Adrenal gland (tissue), 5 donors: ENCODE results near the gene DNHD1.

Source experiments
- POLR2A ChIP-seq, 2 donors: fragments of 450-650 bp; IDR thresholded peaks; one replicate each; pipeline ENCODE4 v1.6.1; 2017; ENCODE audit warnings: antibody characterized with exemption in 2 of 2, mild to moderate bottlenecking in 2 of 2, moderate library complexity in 1 of 2
- TF ChIP-seq, protein P1 (sequence below), 6 experiments: fragments of 450-650 bp in 4 of 6; fragments of 200-600 bp in 2 of 6; sonication (generic) in 1 of 6; IDR thresholded peaks; 1 replicate in 5 of 6; 2 replicates in 1 of 6; pipeline versions ENCODE4 v1.5.1 to v1.8.0; 2016 to 2021; ENCODE audit warnings: antibody characterized with exemption in 6 of 6, mild to moderate bottlenecking in 2 of 6, moderate library complexity in 1 of 6
- donor health status: DM: no; HTN: no; CAD: no.

DNA sequence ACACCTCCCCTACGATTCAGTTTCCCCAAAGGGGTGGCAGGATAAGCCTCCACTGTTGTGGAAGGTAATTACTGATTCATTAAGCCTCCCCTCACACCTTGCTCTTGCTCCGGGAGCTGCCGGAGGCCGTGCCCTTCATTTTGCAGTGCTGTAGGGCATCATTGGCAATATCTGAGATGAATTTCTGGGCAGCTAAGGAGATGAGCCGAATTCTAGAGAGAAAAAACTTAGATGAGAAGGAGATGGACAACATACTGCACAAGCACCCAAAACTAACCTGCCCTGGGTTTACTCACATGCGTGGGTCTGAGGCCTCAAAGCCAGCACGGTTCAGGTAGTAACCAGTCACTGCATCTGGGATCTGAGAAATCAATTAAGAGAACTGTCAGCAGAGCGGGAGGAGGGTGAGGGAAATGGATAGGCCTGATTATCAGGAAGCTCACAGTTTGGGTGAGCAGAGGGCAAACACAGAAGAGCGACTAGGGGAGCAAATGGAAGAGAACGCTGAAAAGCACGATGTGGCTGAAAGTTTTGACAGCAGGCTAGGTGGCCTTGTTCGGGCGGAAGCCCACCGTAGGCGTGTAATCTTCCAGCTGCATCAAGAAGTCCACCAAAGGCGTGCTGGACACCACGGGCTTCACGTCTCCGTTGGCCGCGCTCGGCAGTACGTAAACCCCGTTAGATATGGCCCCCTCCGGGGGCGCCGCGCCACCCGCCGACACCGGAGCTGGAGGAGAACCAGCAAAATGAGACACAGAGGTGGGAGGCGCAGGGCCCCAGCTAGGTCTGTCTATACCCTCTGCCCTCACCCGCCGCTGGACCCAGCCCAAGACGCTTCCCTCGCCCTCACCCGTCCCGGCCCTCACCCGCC lies 114.2 kb downstream of the DNHD1 start:
- TF ChIP-seq, protein P1, sequence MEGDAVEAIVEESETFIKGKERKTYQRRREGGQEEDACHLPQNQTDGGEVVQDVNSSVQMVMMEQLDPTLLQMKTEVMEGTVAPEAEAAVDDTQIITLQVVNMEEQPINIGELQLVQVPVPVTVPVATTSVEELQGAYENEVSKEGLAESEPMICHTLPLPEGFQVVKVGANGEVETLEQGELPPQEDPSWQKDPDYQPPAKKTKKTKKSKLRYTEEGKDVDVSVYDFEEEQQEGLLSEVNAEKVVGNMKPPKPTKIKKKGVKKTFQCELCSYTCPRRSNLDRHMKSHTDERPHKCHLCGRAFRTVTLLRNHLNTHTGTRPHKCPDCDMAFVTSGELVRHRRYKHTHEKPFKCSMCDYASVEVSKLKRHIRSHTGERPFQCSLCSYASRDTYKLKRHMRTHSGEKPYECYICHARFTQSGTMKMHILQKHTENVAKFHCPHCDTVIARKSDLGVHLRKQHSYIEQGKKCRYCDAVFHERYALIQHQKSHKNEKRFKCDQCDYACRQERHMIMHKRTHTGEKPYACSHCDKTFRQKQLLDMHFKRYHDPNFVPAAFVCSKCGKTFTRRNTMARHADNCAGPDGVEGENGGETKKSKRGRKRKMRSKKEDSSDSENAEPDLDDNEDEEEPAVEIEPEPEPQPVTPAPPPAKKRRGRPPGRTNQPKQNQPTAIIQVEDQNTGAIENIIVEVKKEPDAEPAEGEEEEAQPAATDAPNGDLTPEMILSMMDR (IDR thresholded peaks at IDR 0.05): no peak
- TF ChIP-seq POLR2A (IDR thresholded peaks at IDR 0.05): no peak
